WTC11 (cell line): ENCODE measurements around the gene MANEA. TPM values are rescaled to one million over a fixed set of nuclear protein-coding genes. Genes with fewer than 3 reads are reported as not detected.

Experiments used
- ATAC-seq: fragments of 200-7000 bp; cut with Tn5 transposase; 2 replicates; pipeline ENCODE4 v1.10.0; 2021; ENCODE audit warnings: mild to moderate bottlenecking, moderate library complexity
- CTCF ChIA-PET: fragments of 300-600 bp; sonication (Branson Sonifier 250); formaldehyde crosslinking; loops from one replicate; lab custom pipeline; 2021; ENCODE audit warnings: antibody characterized with exemption; lab: Charles Lee
- POLR2A ChIA-PET: fragments of 350-600 bp; sonication (Branson Sonifier 250); formaldehyde crosslinking; loops from one replicate; lab custom pipeline; 2021; ENCODE audit warnings: antibody characterized with exemption; lab: Charles Lee
- DNase-seq: peaks from one replicate; pipeline ENCODE4 v3.0.0; 2021; ENCODE audit warnings: low spot score
- H3K27ac Mint-ChIP-seq: 2 replicates; pipeline ENCODE4 v1.8.0; 2021; ENCODE audit warnings: mixed read lengths
- H3K27me3 Mint-ChIP-seq: 2 replicates; pipeline ENCODE4 v1.8.0; 2021; ENCODE audit warnings: low read depth, mild to moderate bottlenecking, moderate library complexity, mixed read lengths
- H3K36me3 Mint-ChIP-seq: 2 replicates; pipeline ENCODE4 v1.8.0; 2021; ENCODE audit warnings: mixed read lengths
- H3K4me1 Mint-ChIP-seq: 2 replicates; pipeline ENCODE4 v1.8.0; 2022; ENCODE audit warnings: mixed read lengths
- H3K4me3 Mint-ChIP-seq: 2 replicates; pipeline ENCODE4 v1.8.0; 2021; ENCODE audit warnings: mild to moderate bottlenecking, moderate library complexity, mixed read lengths
- H3K9me3 Mint-ChIP-seq: 2 replicates; pipeline ENCODE4 v1.8.0; 2021; ENCODE audit warnings: mixed read lengths
- AR ChIP-seq: fragments of 250-450 bp; sonication (Bioruptor Pico); IDR thresholded peaks from 2 replicates; pipeline ENCODE4 v1.9.0; 2021; ENCODE audit warnings: mild to moderate bottlenecking
- ATF3 ChIP-seq: sonication (generic); formaldehyde crosslinking; conservative IDR thresholded peaks from 2 replicates; pipeline ENCODE4 v1.8.1; 2022; ENCODE audit warnings: mild to moderate bottlenecking, missing genetic modification reagents
- E2F5 ChIP-seq: sonication (generic); formaldehyde crosslinking; IDR thresholded peaks from 2 replicates; pipeline ENCODE4 v1.8.1; 2022; ENCODE audit warnings: mild to moderate bottlenecking, moderate library complexity, missing genetic modification reagents
- FOXP1 ChIP-seq: sonication (generic); formaldehyde crosslinking; IDR thresholded peaks from 2 replicates; pipeline ENCODE4 v1.8.0; 2022; ENCODE audit warnings: missing genetic modification reagents, mild to moderate bottlenecking, moderate library complexity, borderline replicate concordance
- GABPB1 ChIP-seq: sonication (generic); formaldehyde crosslinking; IDR thresholded peaks from 2 replicates; pipeline ENCODE4 v1.8.1; 2023; ENCODE audit warnings: mild to moderate bottlenecking, missing genetic modification reagents
- MAX ChIP-seq: sonication (generic); formaldehyde crosslinking; IDR thresholded peaks from 2 replicates; pipeline ENCODE4 v1.8.0; 2022; ENCODE audit warnings: mild to moderate bottlenecking, missing genetic modification reagents
- NFATC4 ChIP-seq: fragments of 250-450 bp; sonication (Bioruptor Pico); IDR thresholded peaks from 2 replicates; pipeline ENCODE4 v1.9.0; 2021; ENCODE audit warnings: mild to moderate bottlenecking
- NFYB ChIP-seq: sonication (generic); formaldehyde crosslinking; conservative IDR thresholded peaks from 2 replicates; pipeline ENCODE4 v1.8.0; 2022; ENCODE audit warnings: low read depth, missing genetic modification reagents
- NR3C1 ChIP-seq: sonication (generic); formaldehyde crosslinking; conservative IDR thresholded peaks from 2 replicates; pipeline ENCODE4 v1.8.1; 2023; ENCODE audit warnings: low read depth, mild to moderate bottlenecking, missing genetic modification reagents
- PRRX2 ChIP-seq: fragments of 250-450 bp; sonication (Bioruptor Pico); IDR thresholded peaks from 2 replicates; pipeline ENCODE4 v1.8.0; 2021; ENCODE audit warnings: mild to moderate bottlenecking
- RELA ChIP-seq: sonication (generic); formaldehyde crosslinking; IDR thresholded peaks from 2 replicates; pipeline ENCODE4 v1.8.1; 2022; ENCODE audit warnings: missing genetic modification reagents, mild to moderate bottlenecking, borderline replicate concordance
- SMAD4 ChIP-seq: sonication (generic); formaldehyde crosslinking; IDR thresholded peaks from 2 replicates; pipeline ENCODE4 v1.8.0; 2022; ENCODE audit warnings: mild to moderate bottlenecking, missing genetic modification reagents
- SP1 ChIP-seq: sonication (generic); formaldehyde crosslinking; conservative IDR thresholded peaks from 2 replicates; pipeline ENCODE4 v1.8.1; 2022; ENCODE audit warnings: missing genetic modification reagents
- TEAD1 ChIP-seq: sonication (generic); formaldehyde crosslinking; IDR thresholded peaks from 2 replicates; pipeline ENCODE4 v1.8.0; 2022; ENCODE audit warnings: mild to moderate bottlenecking, missing genetic modification reagents
- ZNF281 ChIP-seq: sonication (generic); formaldehyde crosslinking; IDR thresholded peaks from 2 replicates; pipeline ENCODE4 v1.8.0; 2023; ENCODE audit warnings: mild to moderate bottlenecking, missing genetic modification reagents
- ZNF317 ChIP-seq: sonication (generic); formaldehyde crosslinking; IDR thresholded peaks from 2 replicates; pipeline ENCODE4 v1.8.1; 2023; ENCODE audit warnings: low read depth, mild to moderate bottlenecking, moderate library complexity, missing genetic modification reagents, borderline replicate concordance
- ZNF396 ChIP-seq: fragments of 250-450 bp; sonication (Bioruptor Pico); IDR thresholded peaks from 2 replicates; pipeline ENCODE4 v1.8.0; 2021; ENCODE audit warnings: mild to moderate bottlenecking, moderate library complexity, borderline replicate concordance
- ZNF532 ChIP-seq: fragments of 250-450 bp; sonication (Bioruptor Pico); IDR thresholded peaks from 2 replicates; pipeline ENCODE4 v1.9.0; 2021; ENCODE audit warnings: mild to moderate bottlenecking, borderline replicate concordance
- total RNA-seq: library from RNA; stranded (reverse); gene quantifications from 3 replicates; pipeline ENCODE4 v1.2.3, GENCODE V29; 2021

The MANEA gene
- total RNA-seq, 1 experiment from 2014 or later: 6.1 TPM

- DNase-seq (no peak), ATAC-seq (no peak; the same call in none of the 2 replicates)
- ChIA-PET POLR2A (no interaction called here), CTCF (no interaction called here)
- peaks cover 10% of the 10 kb centered on the region for H3K36me3 Mint-ChIP-seq
- H3K27ac Mint-ChIP-seq: no peak overlapping the region
- TF ChIP-seq NFYB (CRISPR knock-in tag): no peak
- no peak for TF ChIP-seq ZNF396 (CRISPR knock-in tag)
- no peak for TF ChIP-seq RELA
- TF ChIP-seq PRRX2 (CRISPR knock-in tag): no peak
- no peak for TF ChIP-seq ZNF281 (CRISPR knock-in tag)
- TF ChIP-seq ATF3 (CRISPR knock-in tag): no peak
- no peak for TF ChIP-seq SP1
- TF ChIP-seq ZNF532: no peak
- no peak for TF ChIP-seq NFATC4 (CRISPR knock-in tag)
- no peak for TF ChIP-seq AR (CRISPR knock-in tag)
- TF ChIP-seq ZNF317 (CRISPR knock-in tag): no peak
- TF ChIP-seq GABPB1: no peak
- no peak for TF ChIP-seq TEAD1 (CRISPR knock-in tag)
- no peak for TF ChIP-seq MAX (CRISPR knock-in tag)
- no peak for TF ChIP-seq E2F5
- TF ChIP-seq FOXP1 (CRISPR knock-in tag): no peak
- no peak for TF ChIP-seq NR3C1 (CRISPR knock-in tag)
- no peak for TF ChIP-seq SMAD4 (CRISPR knock-in tag)
- peaks cover 25% of the 10 kb centered on the region for H3K9me3 Mint-ChIP-seq
- peaks cover 15% of the 10 kb centered on the region for H3K4me1 Mint-ChIP-seq
- H3K27me3 Mint-ChIP-seq: no peaks in the 10 kb centered on the region
- no peak overlapping the region for H3K4me3 Mint-ChIP-seq
Measured at GRCh38 chr6:95636552-95637431, 59.5 kb downstream of the MANEA start.
